ENCODE results near the gene SHISA2.
"Not testable (repeated sequence)": the region's sequence is repeated elsewhere in the genome, so short reads cannot be mapped to it uniquely, and the experiment has no call there.

Gene SHISA2
- 0 reads per million in 4 experiments for total RNA-seq

DNA sequence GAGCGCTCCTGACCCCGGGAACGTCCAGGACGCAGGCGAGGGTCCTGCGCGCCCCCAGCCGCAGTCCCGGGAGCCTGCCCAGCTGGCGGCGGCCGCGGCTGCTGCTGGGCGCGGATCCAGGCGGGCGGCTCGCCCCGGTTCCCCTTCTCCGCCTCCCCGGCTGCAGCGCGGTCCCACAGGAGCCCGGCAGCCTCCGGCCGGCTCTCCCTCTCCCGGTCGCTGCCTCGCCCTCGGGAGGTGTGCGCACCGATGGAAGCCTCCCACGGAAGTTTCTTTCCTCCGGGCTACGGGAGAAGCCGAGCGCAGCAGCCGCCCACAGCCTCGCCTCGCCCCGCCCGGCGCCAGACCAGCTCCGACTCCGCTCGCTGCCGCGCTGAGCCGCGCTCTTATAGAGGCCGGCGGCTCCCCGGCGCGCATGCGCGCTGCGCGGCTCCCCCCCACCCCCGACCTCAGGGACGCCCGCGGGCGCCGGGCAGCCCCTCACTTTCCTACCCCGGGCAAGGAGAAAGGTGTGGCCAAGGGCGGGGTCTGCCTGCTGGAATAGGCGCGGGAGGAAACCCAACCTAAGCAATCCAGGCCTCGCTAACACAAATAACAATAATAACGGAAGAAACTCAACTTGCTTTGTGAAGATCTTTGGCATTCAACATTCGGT, at the start of gene SHISA2:
Gene SHISA2 (minus strand): TSS at position 360 of the 655 bp plus-strand sequence. CDS start 1,041 bp downstream, outside the sequence.
- peak; percentile 52 for DNase-seq

DNA sequence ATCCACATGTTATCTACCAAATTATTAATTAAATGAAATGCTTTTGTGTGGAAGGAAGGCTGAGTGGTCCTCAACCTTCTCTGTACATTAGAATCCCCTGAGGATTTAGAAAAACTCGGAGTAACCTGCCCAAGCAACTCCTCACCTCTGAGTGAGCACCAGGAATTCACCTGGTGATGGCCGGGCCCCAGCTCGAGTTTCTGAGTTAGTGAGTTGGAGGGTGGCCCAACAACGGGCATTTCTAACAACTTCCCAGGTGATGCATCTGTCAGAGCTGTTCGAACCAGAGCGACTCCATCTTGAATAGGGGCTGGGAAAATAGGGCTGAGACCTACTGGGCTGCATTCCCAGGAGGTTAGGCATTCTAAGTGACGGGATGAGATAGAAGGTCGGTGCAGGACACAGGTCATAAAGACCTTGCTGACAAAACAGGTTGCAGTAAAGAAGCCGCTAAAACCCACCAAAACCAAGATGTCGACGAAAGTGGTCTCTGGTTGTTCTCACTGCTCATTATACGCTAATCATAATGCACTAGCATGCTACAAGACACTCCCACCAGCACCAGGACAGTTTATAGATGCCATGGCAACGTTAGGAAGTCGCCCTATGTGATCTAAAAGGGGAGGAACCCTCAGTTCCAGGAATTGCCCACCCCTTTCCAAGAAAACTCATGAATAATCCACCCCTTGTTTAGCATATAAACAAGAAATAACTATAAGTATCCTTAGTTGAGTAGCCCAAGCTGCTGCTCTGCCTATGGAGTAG, 44.2 kb upstream of the SHISA2 start:
- DNase-seq = no peak

DNA sequence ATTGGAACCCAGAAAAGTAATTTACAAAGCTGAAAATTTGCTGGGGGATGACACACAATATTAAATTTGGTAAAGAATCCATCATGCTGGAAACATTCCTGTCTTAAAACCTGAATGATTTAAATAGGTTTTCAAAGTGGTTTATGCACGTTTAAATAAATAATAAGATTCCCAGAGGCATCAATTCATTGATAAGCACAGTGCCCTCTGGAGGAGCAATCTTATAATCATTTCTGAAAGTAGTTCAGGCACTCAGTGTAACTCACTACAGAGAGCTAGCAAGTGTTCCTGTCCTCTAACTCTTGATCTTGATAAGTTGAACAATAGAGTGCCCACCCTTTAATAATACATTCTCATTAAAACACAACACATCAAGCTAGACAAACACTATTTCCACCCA, 43.5 kb upstream of the SHISA2 start:
- DNase-seq = no peak

DNA sequence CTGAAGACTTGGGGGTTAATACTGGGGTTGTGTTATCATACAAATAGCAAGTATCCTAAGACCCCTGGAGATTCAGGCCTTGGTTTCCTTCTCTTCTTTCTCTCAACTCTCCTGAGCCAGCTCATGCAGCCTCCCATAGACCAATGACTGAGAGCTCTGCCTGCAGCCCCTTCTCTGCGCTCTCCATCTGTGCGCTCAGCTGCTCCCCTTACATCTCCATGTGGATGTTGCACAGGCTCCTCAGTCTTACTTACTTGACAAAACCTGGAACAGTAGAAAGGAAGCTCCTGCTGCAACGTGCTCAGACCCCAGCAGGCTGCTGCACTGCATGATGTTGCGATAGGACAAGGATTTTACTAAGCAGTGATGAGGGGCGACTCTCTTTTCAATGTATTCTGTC, 25.0 kb upstream of the SHISA2 start:
- not testable (repeated sequence) for DNase-seq

DNA sequence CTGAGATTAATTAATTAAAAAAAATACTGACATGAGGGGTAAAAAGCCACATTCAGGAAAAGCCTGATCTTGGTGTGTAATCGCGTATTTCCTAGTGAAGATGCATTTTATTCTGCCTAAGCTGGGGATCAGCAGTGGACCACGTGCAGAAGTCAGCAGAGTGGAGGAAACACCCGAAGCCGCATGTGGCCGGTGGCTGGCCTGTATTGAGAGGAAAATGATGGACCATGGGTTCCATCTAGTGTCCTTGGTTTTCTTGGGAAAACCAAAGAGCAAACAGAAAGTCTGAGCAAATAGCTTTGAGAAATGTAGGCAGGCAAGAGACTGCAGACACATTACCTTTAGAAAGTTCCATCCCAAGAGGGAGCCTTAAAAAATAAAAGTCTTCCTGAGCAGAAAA, 23.7 kb upstream of the SHISA2 start:
- no peak for DNase-seq

DNA sequence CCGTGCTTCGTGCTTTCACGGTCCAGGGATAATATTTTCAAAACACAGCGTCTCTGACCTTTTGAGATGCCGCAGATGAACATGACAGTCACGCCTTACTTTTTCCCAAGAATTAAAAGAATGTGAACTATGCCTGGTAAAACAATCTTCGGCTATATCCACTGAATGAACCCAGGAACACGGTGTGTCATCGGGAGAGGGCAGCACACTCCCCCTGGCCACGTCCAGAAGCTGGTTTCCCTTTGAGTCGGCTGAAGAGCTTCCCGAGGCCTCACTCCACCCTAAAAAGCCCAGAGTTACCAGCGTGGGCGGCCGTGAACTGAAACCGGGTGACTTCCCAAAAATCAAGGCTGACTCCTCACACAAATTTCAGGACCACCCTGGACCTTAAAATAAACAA, 22.9 kb upstream of the SHISA2 start:
- no peak for DNase-seq

DNA sequence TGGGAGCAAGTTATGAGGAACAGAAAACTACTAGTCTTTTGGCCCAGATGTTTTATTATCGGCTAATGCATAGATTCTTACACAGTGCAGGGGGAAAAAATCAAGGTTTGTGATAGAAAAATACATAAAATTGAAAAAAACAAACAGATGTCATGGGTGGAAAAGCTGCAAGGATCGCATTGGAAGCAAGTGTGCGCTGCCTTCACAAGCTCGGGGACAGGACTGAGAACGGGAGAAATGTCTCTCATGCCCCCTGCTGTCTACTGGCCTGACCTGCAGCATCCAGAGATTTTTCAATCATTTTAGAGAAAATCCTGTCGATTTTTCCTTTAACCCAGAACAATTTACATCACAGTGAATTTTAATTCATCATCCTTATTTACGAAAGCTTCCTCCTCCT, 20.5 kb upstream of the SHISA2 start:
- DNase-seq = not testable (repeated sequence)

DNA sequence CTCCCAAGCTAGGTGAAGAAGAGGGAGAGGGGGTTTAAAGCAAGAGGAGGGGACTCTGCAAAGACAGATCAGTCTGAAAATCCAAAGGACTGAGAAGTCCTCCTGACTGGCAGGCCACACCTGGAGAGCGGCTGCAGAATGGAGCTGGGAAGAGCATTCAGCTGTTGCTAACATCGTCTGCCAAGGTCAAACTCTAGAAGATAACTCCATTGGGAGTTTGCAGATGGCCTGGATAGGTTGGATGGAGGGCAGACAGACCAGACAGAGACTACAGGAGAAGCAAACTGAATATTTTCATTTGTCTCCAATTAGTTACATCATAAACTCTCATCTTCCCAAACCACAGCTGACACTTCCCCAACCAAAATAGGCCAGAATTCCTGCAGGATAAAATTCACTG, 19.9 kb upstream of the SHISA2 start:
- DNase-seq = no peak

DNA sequence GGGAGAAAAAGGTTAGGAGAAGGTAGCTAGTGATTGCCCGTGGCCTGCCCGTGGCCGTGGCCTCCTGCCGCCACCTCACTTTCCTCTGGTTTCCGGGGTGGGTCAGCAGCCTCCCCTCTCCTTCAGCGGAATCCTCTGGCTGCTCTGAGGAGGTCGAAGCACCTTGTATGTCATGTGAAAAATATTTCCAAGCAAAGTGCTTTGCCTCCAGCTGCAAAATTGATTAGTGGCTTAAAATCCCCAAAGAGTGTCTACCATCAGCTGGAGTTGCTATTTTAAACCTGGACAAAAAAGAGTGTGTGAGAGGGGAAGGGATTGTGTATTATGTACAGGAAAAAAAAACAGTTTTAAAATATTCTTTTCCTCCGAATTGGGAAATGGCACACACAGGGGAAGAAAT, 17.8 kb upstream of the SHISA2 start:
- not testable (repeated sequence) for DNase-seq

DNA sequence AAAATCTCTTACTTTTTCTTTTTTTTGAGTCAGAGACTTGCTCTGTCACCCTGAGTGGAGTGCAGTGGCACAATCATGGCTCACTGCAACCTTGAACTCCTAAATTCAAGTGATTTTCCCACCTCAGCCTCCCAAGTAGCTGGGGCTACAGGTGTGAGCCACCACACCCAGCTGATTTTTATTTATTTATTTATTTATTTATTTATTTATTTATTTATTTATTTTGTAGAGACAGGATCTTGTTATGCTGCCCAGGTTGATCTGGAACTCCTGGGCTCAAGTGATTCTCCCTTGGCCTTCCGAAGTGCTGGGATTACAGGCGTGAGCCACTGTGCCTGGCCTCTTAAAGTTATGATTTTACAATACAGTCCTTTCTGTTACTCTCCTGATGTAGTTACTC, 16.6 kb upstream of the SHISA2 start:
- DNase-seq = not testable (repeated sequence)

DNA sequence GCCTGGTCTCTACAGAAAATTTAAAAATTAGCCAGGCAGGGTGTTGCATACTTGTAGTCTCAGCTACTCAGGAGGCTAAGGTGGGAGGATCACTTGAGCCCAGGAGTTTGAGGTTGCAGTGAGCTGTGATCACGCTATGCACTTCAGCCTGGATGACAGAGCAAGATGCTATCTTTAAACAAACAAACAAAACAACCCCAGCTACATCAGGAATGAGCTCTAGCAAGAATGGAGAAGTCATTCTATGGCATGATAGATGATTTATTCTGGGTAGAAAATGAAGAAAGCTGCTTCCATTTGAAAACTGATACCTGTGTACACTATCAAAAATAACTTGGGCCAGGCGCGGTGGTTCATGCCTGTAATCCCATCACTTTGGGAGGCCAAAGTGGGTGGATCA, 15.8 kb upstream of the SHISA2 start:
- DNase-seq = no peak

DNA sequence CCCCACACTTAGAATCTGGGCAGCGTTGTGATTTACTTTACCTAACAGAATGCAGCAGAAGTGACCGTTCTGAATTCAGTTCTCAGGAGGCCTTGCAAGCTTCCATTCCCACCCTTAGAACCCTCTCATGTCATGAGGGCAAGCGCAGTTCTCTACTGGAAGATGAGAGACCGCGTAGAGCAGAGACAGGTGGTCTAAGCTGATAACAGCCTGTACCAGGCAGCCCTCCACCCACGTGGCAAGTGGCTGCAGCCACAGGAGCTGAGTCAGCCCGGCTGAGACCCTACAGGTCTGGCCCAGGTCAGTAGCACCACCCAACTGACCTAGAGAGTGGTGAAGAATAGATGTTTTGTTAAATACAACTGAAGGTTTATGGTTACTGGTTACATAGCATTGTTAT, 14.7 kb upstream of the SHISA2 start:
- DNase-seq = not testable (repeated sequence)

DNA sequence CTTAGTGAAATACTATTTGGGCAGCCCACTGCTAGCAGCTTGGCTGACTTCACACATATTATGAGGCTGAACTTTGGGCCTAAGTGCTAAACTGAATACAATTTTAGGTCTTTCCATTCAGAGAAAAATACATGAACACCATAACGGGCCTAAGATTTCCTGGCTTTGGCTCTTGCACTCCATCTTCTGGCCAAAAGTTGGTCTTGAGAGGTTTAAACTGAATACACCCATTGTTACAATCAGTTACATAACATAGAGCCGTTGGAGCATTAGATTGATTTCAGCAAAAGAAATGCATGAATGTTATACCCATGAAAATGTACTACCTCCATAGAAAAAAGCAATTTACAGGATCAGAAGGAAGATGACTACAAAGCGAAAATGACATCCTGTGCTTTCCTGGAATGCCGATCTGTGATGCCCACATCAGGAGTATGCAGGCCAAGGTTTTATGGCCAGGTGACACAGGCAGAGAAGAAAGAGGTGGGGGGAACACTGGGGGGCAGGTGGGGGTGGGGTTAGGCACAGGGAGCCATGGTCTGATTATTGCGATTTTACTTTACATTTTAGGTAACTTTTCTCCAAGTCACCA, 11.1 kb upstream of the SHISA2 start:
- peak; percentile 7 for DNase-seq

DNA sequence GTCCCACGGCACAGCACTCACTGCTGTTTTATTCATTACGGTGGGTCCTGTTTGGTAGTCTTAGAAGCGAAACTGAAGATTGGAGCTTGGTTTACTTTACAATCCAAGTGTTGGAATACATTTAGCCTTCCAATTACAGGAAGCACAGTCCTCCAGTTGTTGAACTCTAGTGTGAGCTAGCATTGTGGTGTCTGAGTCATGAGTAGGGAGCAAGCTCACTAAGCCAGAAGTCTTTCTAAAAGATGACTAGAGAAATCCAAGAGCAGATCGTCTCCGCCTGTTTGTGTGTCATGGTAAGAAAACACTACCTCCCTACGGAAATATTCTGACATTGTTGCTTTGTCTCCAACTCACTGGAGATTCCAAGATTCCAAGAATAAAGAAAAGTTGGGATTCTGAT, 10.1 kb upstream of the SHISA2 start:
- DNase-seq = no peak

DNA sequence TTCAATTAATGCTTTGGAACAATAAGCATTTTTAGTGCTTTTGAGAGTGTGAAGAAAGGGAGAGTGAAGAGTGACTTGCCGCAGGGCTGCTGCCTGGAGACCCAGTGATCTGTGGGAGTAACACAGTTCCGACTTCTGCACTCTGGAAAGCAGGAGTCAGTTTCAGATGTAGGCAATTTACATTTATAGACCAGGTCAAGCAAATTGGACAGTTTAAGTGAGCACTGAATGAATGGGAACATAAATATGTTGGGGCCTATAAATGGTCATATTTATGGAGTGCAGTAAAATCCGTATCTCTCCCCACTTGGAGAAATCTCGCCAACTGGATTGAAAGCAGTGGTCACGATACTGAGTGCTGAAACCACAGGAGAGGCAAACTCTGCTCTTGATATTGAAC, 9.4 kb upstream of the SHISA2 start:
- DNase-seq = no peak

DNA sequence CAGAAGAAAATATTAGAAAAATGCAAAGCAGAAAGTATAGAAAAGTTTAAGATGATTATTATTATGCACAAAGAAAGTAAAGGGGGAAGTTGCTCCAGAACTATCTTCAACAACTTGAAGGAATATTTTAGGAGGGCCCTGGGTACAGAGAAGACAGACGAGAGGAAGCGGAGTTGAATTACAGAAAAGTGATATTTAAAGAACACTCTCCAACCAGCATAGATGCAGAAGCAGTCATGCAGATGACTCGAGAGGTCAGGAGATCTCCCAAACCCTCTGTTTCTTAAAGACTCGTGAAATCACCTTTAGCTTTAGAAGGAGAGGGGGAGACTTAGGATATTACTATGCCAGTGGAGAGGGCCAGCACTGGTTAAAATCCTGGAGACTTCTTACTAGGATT, 8.5 kb upstream of the SHISA2 start:
- no peak for DNase-seq

DNA sequence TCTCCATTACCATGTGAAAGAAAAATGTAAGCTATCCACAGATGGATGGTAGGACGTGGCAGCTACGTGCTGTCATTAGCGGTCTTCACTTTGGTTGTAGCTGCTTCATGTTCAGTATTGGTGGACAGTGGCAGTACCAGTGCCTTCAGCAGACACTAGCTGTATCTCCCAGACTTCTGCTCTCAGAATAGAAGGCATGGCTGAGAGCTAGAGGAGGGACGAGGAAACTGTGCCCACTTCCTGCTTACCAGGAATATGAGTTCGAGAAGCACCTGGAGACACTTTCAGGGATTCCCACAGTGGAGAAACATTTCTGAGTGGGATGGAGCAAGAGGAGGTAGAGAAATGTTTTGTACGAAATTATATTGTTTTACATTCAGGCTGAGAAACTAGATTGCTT, 6.9 kb upstream of the SHISA2 start:
- DNase-seq = no peak

DNA sequence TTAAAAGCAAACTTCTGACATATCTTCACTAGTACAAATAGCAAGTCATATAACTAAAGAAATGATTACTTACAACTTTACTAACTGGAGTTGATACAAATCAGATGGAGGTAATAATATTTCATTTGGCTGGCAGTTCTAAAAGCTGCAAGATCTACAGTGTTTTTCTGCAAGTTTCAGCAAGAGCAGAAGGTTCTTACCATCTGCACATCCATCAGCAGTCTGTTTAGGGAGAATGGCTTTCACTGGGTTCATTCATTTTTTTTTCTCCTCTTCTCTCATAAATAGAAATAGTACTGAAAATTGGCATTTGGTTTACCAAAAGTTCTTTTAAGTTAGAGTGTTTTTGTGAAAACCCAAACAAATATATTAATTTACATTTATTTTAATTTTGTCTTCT, 3.1 kb upstream of the SHISA2 start:
- DNase-seq = no peak

DNA sequence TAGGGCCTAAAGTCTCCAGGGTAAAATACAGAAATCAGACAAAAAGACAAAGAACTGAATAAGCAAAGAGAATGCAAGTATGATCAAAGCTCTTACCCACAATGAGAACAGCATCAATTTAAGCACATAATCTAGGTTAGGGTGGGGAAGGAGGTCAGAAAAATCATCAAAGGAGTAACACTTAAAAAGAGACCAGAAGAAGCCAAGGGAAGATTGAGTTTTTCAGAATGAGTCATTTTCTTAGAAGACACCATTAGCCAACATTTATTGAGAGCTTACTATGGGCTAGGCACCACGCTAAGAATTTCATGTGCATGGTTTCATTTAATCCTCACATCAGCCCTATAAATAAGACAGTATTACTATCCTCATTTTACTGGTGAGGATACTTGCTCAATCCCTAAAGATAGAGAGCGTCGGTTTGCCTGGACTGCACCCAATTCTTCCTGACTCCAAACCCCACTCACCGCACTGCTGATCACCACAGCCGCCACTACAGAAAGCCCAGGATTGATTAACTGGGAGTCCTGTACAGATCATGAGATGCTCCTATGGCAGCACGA, 1.7 kb upstream of the SHISA2 start:
- no peak for DNase-seq

DNA sequence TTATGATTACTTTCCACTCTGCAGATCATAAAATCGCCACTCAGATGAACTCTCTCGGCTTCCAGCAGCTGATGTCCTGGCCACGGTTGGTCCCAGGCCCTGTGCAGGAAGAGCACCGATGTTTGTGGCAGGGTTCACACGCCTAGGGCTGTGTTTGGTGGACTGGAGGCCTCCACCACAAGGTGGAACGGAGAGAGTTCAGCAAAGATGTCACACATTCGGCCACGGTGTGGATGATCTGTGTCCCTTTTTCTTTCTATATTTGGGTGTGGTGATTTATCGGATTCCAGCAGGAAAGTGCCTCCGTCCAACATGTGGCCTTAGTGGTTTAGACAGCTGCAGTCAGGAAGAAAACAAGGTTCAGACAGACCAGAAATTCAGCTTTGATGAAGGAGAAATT, 521 bp upstream of the SHISA2 start:
- no peak for DNase-seq

DNA sequence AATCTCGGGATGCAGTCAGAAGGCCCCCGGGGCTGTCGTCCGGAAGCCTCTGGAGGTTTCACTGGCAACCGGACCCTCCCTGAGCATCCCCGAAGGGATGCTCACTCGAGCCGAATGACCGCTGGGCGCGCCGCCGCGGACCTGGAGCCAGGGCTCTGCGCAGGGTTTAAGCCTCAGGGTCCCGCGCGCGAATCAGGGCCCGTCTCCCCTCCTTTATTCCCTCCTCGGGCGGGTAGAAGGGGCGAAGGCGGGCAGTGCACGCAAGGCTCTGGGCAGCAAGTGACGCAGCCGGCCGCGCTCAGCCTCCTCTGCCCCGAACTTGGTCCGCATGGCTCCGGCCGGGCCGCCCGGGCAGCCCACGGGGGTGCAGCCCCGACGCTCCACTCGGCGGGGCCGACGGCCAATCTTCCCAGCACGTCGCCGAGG, 572 bp downstream of the SHISA2 start:
- no peak for DNase-seq

DNA sequence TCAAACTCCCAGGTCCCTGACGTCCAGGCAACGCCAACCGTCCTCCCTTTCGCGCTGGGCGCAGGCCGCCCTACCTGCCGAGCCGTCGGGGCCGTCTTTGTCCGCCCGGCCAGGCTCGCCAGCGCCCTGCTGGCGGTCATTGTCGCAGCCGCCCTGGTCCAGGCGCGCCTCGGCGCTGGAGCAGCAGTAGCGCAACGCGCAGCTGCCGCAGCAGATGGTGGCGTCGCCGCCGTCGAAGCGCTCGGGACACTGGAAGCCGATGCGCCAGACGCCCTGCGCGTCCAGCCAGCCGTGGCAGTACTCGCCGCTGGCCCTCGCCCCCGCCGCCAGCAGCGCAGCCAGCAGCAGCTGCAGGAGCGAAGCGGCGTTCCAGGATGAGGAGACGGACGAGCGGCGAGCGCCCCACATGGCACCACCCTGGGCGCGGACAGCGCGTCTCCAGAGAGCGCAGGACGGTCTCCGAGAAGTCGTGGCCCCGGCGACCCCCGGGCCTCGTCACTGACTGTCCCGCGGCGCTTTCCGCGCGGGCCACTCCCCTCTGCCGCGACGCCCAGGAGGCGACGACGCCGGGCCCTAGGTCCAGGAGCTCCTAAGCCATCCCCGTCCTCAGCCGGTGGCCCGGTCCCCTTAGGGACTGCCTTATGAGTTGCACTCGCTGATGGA, 1.1 kb downstream of the SHISA2 start:
- DNase-seq = no peak

DNA sequence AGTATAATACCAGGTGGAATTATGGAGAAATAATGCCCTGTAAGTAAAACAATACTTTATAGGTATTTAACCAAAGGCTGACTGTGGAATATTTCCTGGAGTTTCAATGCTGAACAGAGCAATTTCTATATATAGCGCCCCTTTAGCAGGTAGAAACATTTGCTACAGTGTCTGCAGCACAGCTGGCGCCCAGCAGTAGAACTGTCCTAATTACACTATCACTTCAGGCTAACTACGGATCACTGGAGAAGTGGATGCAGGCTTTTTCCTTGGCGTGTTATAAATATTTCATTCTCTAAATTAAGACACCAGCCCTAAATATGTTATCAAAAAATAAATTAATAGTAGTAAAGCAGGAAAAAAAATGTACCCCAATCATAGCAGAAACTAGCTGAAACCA, 3.1 kb downstream of the SHISA2 start:
- no peak for DNase-seq
